OCI-LY1 (cell line): ENCODE measurements around the gene ST6GAL1.

Experiments used
- H2AFZ ChIP-seq: fragments of 200-600 bp; sonication (generic), shearing (Covaris generic); 2 replicates; pipeline ENCODE4 v1.6.0; 2014; ENCODE audit warnings: antibody characterized with exemption, mild to moderate bottlenecking, low read length
- H3F3A ChIP-seq: fragments of 200-600 bp; sonication (generic), shearing (Covaris generic); 2 replicates; pipeline ENCODE4 v1.6.0; 2014; ENCODE audit warnings: mild to moderate bottlenecking, antibody characterized with exemption, low read length, moderate library complexity; ENCODE audit not compliant: insufficient read depth
- H3K27ac ChIP-seq: fragments of 200-600 bp; sonication (generic); 2 replicates; pipeline ENCODE4 v1.5.1; 2014; ENCODE audit warnings: low read length, mixed run types, mild to moderate bottlenecking, low read depth; ENCODE audit not compliant: poor library complexity, severe bottlenecking
- H3K27me3 ChIP-seq: fragments of 200-600 bp; sonication (generic); 2 replicates; pipeline ENCODE4 v1.6.0; 2014; ENCODE audit warnings: antibody characterized with exemption, mild to moderate bottlenecking, low read length, moderate library complexity; ENCODE audit not compliant: insufficient read depth
- H3K36me3 ChIP-seq: fragments of 200-600 bp; sonication (generic); 2 replicates; pipeline ENCODE4 v1.6.1; 2014; ENCODE audit warnings: mild to moderate bottlenecking, antibody characterized with exemption, low read length, moderate library complexity, mixed read lengths; ENCODE audit not compliant: insufficient read depth
- H3K4me1 ChIP-seq: fragments of 200-600 bp; sonication (generic); 2 replicates; pipeline ENCODE4 v1.5.1; 2014; ENCODE audit warnings: mild to moderate bottlenecking, low read length, moderate library complexity; ENCODE audit not compliant: insufficient read depth, severe bottlenecking
- H3K4me2 ChIP-seq: fragments of 200-600 bp; sonication (generic), shearing (Covaris generic); 2 replicates; pipeline ENCODE4 v1.6.1; 2014; ENCODE audit warnings: low read length
- H3K4me3 ChIP-seq: fragments of 200-600 bp; sonication (generic); 2 replicates; pipeline ENCODE4 v1.5.1; 2014; ENCODE audit warnings: low read length, low read depth, mild to moderate bottlenecking, mixed read lengths; ENCODE audit not compliant: poor library complexity, severe bottlenecking
- H3K79me2 ChIP-seq: fragments of 200-600 bp; shearing (Covaris generic); 2 replicates; pipeline ENCODE4 v1.6.1; 2016; ENCODE audit warnings: mixed run types, low read length, mixed read lengths; ENCODE audit not compliant: insufficient read depth
- H3K9ac ChIP-seq: fragments of 200-600 bp; sonication (generic), shearing (Covaris generic); 2 replicates; pipeline ENCODE4 v1.6.1; 2014; ENCODE audit warnings: mild to moderate bottlenecking, low read length, mixed read lengths
- H3K9me2 ChIP-seq: fragments of 200-600 bp; sonication (generic), shearing (Covaris generic); 2 replicates; pipeline ENCODE4 v1.6.1; 2014; ENCODE audit warnings: low read depth, mild to moderate bottlenecking, low read length, mixed read lengths
- H3K9me3 ChIP-seq: fragments of 200-600 bp; shearing (Covaris generic); 2 replicates; pipeline ENCODE4 v1.6.1; 2014; ENCODE audit warnings: low read length, mixed read lengths
- H4K20me1 ChIP-seq: fragments of 200-600 bp; sonication (generic), shearing (Covaris generic); 2 replicates; pipeline ENCODE4 v1.6.0; 2016; ENCODE audit warnings: mild to moderate bottlenecking, low read length; ENCODE audit not compliant: insufficient read depth
- CTCF ChIP-seq: fragments of 200-600 bp; sonication (generic), shearing (Covaris generic); IDR thresholded peaks from 2 replicates; pipeline ENCODE4 v1.5.1; 2017; ENCODE audit warnings: mild to moderate bottlenecking, antibody characterized with exemption, low read length, moderate library complexity, mixed read lengths
- EZH2 ChIP-seq: fragments of 200-600 bp; sonication (generic), shearing (Covaris generic); IDR thresholded peaks from 2 replicates; pipeline ENCODE4 v1.8.0; 2017; ENCODE audit warnings: borderline replicate concordance, mixed run types, mild to moderate bottlenecking, antibody characterized with exemption, low read length, moderate library complexity, mixed read lengths

Gene ST6GAL1

GRCh38 chr3:187014417-187014864 is 84.1 kb downstream of the ST6GAL1 start:
- Histone ChIP-seq H3K4me1 (peaks cover 100% of the 10 kb centered on the region), H3K9ac (peak overlapping the region; percentile 49; the same call in 1 of the 2 replicates), H3K9me3 (no peaks in the 10 kb centered on the region), H3K79me2 (no peaks in the 10 kb centered on the region), H3K27me3 (no peaks in the 10 kb centered on the region), H3K4me3 (no peak overlapping the region), H3F3A (peaks cover 18% of the 10 kb centered on the region), H3K27ac (peak overlapping the region; percentile 96), H2AFZ (no peak overlapping the region), H3K4me2 (peak overlapping the region; percentile 54; the same call in 1 of the 2 replicates), H4K20me1 (no peaks in the 10 kb centered on the region), H3K9me2 (no peaks in the 10 kb centered on the region), H3K36me3 (peaks cover 20% of the 10 kb centered on the region; the same call in 1 of the 2 replicates)
- TF ChIP-seq EZH2 (no peak), CTCF (no peak)

GRCh38 chr3:187015903-187016638 is 85.7 kb downstream of the ST6GAL1 start:
- H3K4me1 ChIP-seq, result peaks cover 100% of the 10 kb centered on the region
- peaks cover 20% of the 10 kb centered on the region; the same call in 1 of the 2 replicates for H3K36me3 ChIP-seq
- TF ChIP-seq EZH2 (no peak), CTCF (no peak)
- H3K9me3 ChIP-seq, result no peaks in the 10 kb centered on the region
- H3K79me2 ChIP-seq, result peaks cover 4% of the 10 kb centered on the region; the same call in 1 of the 2 replicates
- H3K27ac ChIP-seq, result peak overlapping the region; percentile 96
- H3K9me2 ChIP-seq, result no peaks in the 10 kb centered on the region
- no peak overlapping the region for H2AFZ ChIP-seq
- peak overlapping the region; percentile 56 for H3K9ac ChIP-seq
- peaks cover 18% of the 10 kb centered on the region for H3F3A ChIP-seq
- peak overlapping the region; percentile 56 for H3K4me2 ChIP-seq
- H3K4me3 ChIP-seq, result peak overlapping the region; percentile 27
- H3K27me3 ChIP-seq, result no peaks in the 10 kb centered on the region
- H4K20me1 ChIP-seq, result no peaks in the 10 kb centered on the region

GRCh38 chr3:187016639-187017345 is 86.5 kb downstream of the ST6GAL1 start:
- H3K27ac ChIP-seq, result peak overlapping the region; percentile 96
- H3K4me3 ChIP-seq, result peak overlapping the region; percentile 27
- no peaks in the 10 kb centered on the region for H4K20me1 ChIP-seq
- peaks cover 100% of the 10 kb centered on the region for H3K4me1 ChIP-seq
- H3K4me2 ChIP-seq, result peak overlapping the region; percentile 56
- peaks cover 20% of the 10 kb centered on the region; the same call in 1 of the 2 replicates for H3K36me3 ChIP-seq
- H3K9me3 ChIP-seq, result no peaks in the 10 kb centered on the region
- H3K9ac ChIP-seq, result peak overlapping the region; percentile 56
- no peaks in the 10 kb centered on the region for H3K9me2 ChIP-seq
- TF ChIP-seq CTCF (no peak), EZH2 (no peak)
- H2AFZ ChIP-seq, result no peak overlapping the region
- H3F3A ChIP-seq, result peaks cover 18% of the 10 kb centered on the region
- H3K27me3 ChIP-seq, result no peaks in the 10 kb centered on the region
- peaks cover 8% of the 10 kb centered on the region for H3K79me2 ChIP-seq
